ENCODE results near the gene ATP9B. TPM values are rescaled to one million over a fixed set of nuclear protein-coding genes. Genes with fewer than 3 reads are reported as not detected.

ATP9B gene
- total RNA-seq, 1 experiment from 2014 or later: 44.4 TPM

- intact Hi-C loops (cut with micrococcal nuclease; ENCODE audit: unreplicated experiment) (no loop called here), in situ Hi-C loops (cut with HindIII; ENCODE audit: low pct_unique_long_range_greater_than_20kb, low sequenced_read_pairs) (no loop called here)
- Histone ChIP-seq H3K27me3 (ENCODE audit: control insufficient read depth, insufficient read depth, low read length) (peaks cover 4% of the 10 kb centered on the region; the same call in 1 of the 2 replicates), H3K9me3 (ENCODE audit: control insufficient read depth, insufficient read depth, low read depth, low read length) (no peaks in the 10 kb centered on the region), H3K4me1 (ENCODE audit: control insufficient read depth, insufficient read depth, low read length) (peaks cover 9% of the 10 kb centered on the region), H3K36me3 (ENCODE audit: control insufficient read depth, insufficient read depth, low read length) (no peaks in the 10 kb centered on the region), H3K27ac (ENCODE audit: low read length) (no peak overlapping the region), H3K4me3 (ENCODE audit: low read depth in 2 of 2, low read length in 2 of 2) (no peak overlapping the region)
- BruUV-seq (replicated peaks): no TSS peak
- no peak for TF ChIP-seq POLR2AphosphoS5 (IDR thresholded peaks at IDR 0.05; ENCODE audit: low read depth, low read length)
- no peak for TF ChIP-seq TCF7L2 (IDR thresholded peaks at IDR 0.05; ENCODE audit: low read depth, low read length)
- no peak for TF ChIP-seq REST (IDR thresholded peaks at IDR 0.05; ENCODE audit: insufficient read depth in 1 of 2, low read depth in 2 of 2, low read length in 1 of 2)
- no peak for TF ChIP-seq SIN3A (IDR thresholded peaks at IDR 0.05; ENCODE audit: borderline replicate concordance, insufficient read depth, low read depth, low read length)
- TF ChIP-seq CTCF (IDR thresholded peaks at IDR 0.05): no peak
- ATAC-seq (no peak), DNase-seq (ENCODE audit: low read depth, low spot score) (no peak)
- ChIA-PET CTCF (interaction anchor here (0.7 kb wide), 1 partner anchor 59 kb away, joined by 7 read pairs; no protein-coding TSS in a partner anchor), POLR2A (interaction anchor here (0.7 kb wide), 1 partner anchor 481 kb away, joined by 11 read pairs; no protein-coding TSS in a partner anchor)
Measured at GRCh38 chr18:79392226-79392625, 323.0 kb downstream of the ATP9B start.

- Histone ChIP-seq H3K27ac (ENCODE audit: low read length) (peak overlapping the region; percentile 62; the same call in 1 of the 2 replicates), H3K4me1 (ENCODE audit: control insufficient read depth, insufficient read depth, low read length) (peaks cover 13% of the 10 kb centered on the region), H3K9me3 (ENCODE audit: control insufficient read depth, insufficient read depth, low read depth, low read length) (no peaks in the 10 kb centered on the region), H3K4me3 (ENCODE audit: low read depth in 2 of 2, low read length in 2 of 2) (peak overlapping the region; percentile 59 to 70), H3K27me3 (ENCODE audit: control insufficient read depth, insufficient read depth, low read length) (peaks cover 4% of the 10 kb centered on the region; the same call in 1 of the 2 replicates), H3K36me3 (ENCODE audit: control insufficient read depth, insufficient read depth, low read length) (no peaks in the 10 kb centered on the region)
- in situ Hi-C loops (cut with HindIII; ENCODE audit: low pct_unique_long_range_greater_than_20kb, low sequenced_read_pairs) (no loop called here), intact Hi-C loops (cut with micrococcal nuclease; ENCODE audit: unreplicated experiment) (no loop called here)
- CTCF ChIA-PET: interaction anchor here (0.7 kb wide), 2 partner anchors 9 to 199 kb away, joined by 3 read pairs; no protein-coding TSS in a partner anchor
- no peak for DNase-seq (ENCODE audit: low read depth, low spot score)
- no TSS peak for BruUV-seq (replicated peaks)
- ATAC-seq: no peak
- POLR2A ChIA-PET: interaction anchor here (1.0 kb wide), 1 partner anchor 10 kb away, joined by 3 read pairs; no protein-coding TSS in a partner anchor
- TF ChIP-seq TCF7L2 (IDR thresholded peaks at IDR 0.05; ENCODE audit: low read depth, low read length) (no peak), SIN3A (IDR thresholded peaks at IDR 0.05; ENCODE audit: borderline replicate concordance, insufficient read depth, low read depth, low read length) (no peak), REST (IDR thresholded peaks at IDR 0.05; ENCODE audit: insufficient read depth in 1 of 2, low read depth in 2 of 2, low read length in 1 of 2) (no peak), CTCF (IDR thresholded peaks at IDR 0.05) (no peak), POLR2AphosphoS5 (IDR thresholded peaks at IDR 0.05; ENCODE audit: low read depth, low read length) (no peak)
Measured at GRCh38 chr18:79393181-79393634, 324.0 kb downstream of the ATP9B start.

All from Panc1 (cell line).